Left lobe of liver (tissue), 2 donors: ENCODE measurements around the gene MAP4K3. TPM values are rescaled to one million over a fixed set of nuclear protein-coding genes. Genes with fewer than 3 reads are reported as not detected.
"Not testable (repeated sequence)": the region's sequence is repeated elsewhere in the genome, so short reads cannot be mapped to it uniquely, and the experiment has no call there.

Experiments used
- ATAC-seq: fragments of 200-7000 bp; cut with Tn5 transposase; one replicate; pipeline ENCODE4 v1.9.1; 2020; ENCODE audit warnings: mild to moderate bottlenecking, moderate library complexity
- DNase-seq: peaks from one replicate; pipeline ENCODE4 v3.0.0-alpha.2; 2020; ENCODE audit warnings: low spot score
- total RNA-seq: library from RNA; stranded (reverse); gene quantifications from one replicate; pipeline ENCODE4 v1.2.1, GENCODE V29; 2021
- donor health status: DM: no; HTN: no; CAD: no; lungs with moderate emphysema.
- donor health status: DM: no; HTN: yes; CAD: no.

Gene MAP4K3
- total RNA-seq, 1 donor from 2014 or later = 12.8 TPM

- ATAC-seq (no peak), DNase-seq (no peak)
These were observed 58.1 kb downstream of the MAP4K3 start for GRCh38 chr2:39378968-39379367.

GRCh38 chr2:39377226-39377939, 59.7 kb downstream of the MAP4K3 start:
- ATAC-seq (no peak), DNase-seq (no peak)

- DNase-seq (no peak), ATAC-seq (no peak)
These were observed 61.2 kb downstream of the MAP4K3 start for GRCh38 chr2:39375917-39376316.

GRCh38 chr2:39373181-39373802, 63.8 kb downstream of the MAP4K3 start:
- ATAC-seq (no peak), DNase-seq (no peak)

- DNase-seq = no peak
These were observed 67.0 kb downstream of the MAP4K3 start for GRCh38 chr2:39370101-39370500.

GRCh38 chr2:39368846-39369245, 68.2 kb downstream of the MAP4K3 start:
- no peak for DNase-seq
- ATAC-seq = no peak

More at GRCh38 chr2:39370101-39370500, 67.0 kb downstream of the MAP4K3 start:
- no peak for ATAC-seq

- ATAC-seq (no peak), DNase-seq (no peak)
These were observed 68.7 kb downstream of the MAP4K3 start for GRCh38 chr2:39368376-39368775.

GRCh38 chr2:39362595-39362994, 74.5 kb downstream of the MAP4K3 start:
- ATAC-seq = no peak
- DNase-seq = no peak

- DNase-seq = no peak
- no peak for ATAC-seq
These were observed 75.6 kb downstream of the MAP4K3 start for GRCh38 chr2:39361511-39361910.

GRCh38 chr2:39360342-39360741, 76.7 kb downstream of the MAP4K3 start:
- not testable (repeated sequence) for DNase-seq, ATAC-seq

GRCh38 chr2:39359453-39360038, 77.5 kb downstream of the MAP4K3 start:
- ATAC-seq = no peak
- DNase-seq = no peak

- ATAC-seq = peak; percentile 24
- no peak for DNase-seq
These were observed 80.0 kb downstream of the MAP4K3 start for GRCh38 chr2:39356922-39357639.

- ATAC-seq = no peak
- DNase-seq = no peak
These were observed 86.4 kb downstream of the MAP4K3 start for GRCh38 chr2:39350658-39351057.

GRCh38 chr2:39338502-39338901, 98.6 kb downstream of the MAP4K3 start:
- DNase-seq = no peak
- ATAC-seq = no peak

- no peak for DNase-seq
- ATAC-seq = no peak
These were observed 101.2 kb downstream of the MAP4K3 start for GRCh38 chr2:39335930-39336329.

GRCh38 chr2:39334978-39335377, 102.1 kb downstream of the MAP4K3 start:
- no peak for ATAC-seq
- DNase-seq = no peak

- ATAC-seq (no peak), DNase-seq (no peak)
These were observed 102.6 kb downstream of the MAP4K3 start for GRCh38 chr2:39334529-39334928.

- no peak for DNase-seq
- no peak for ATAC-seq
These were observed 110.4 kb downstream of the MAP4K3 start for GRCh38 chr2:39326644-39327043.

- DNase-seq (no peak), ATAC-seq (no peak)
These were observed 111.1 kb downstream of the MAP4K3 start for GRCh38 chr2:39325966-39326365.

GRCh38 chr2:39321056-39322035, 115.7 kb downstream of the MAP4K3 start:
- DNase-seq = not testable (repeated sequence)

More at GRCh38 chr2:39321056-39322035, 115.7 kb downstream of the MAP4K3 start:
- ATAC-seq = not testable (repeated sequence)
